GM18907 (cell line): ENCODE results near the gene COL15A1.

Experiments used
- ATAC-seq: cut with Tn5 transposase; IDR thresholded peaks from one replicate; pipeline ENCODE4 v1.9.1; 2021; ENCODE audit warnings: mild to moderate bottlenecking, moderate library complexity; ENCODE audit not compliant: unreplicated experiment

COL15A1 gene

GRCh38 chr9:98944057-98944733 is 488 bp downstream of the COL15A1 start:
- ATAC-seq, result no peak

DNA sequence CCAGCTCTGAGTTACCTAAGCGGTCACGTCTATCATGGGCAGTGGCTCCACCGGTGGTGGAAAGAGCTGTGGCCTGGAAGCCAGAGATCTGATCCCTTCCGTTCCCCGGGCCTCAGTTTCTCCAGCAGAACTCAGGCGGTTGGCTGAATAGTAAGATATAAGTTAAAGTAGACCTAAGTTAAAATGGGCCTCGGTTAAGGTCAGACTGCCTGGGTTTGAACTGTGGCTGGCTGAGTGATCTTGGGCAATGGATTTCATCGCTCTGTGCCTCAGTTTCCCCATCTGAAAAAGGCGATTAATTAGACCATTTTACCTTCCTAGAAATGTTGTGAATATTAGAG is 997 bp downstream of the COL15A1 start:
- no peak for ATAC-seq

- ATAC-seq, result no peak
These were observed 5.9 kb downstream of the COL15A1 start for GRCh38 chr9:98949565-98949964.

- ATAC-seq, result no peak
These were observed 6.6 kb downstream of the COL15A1 start for GRCh38 chr9:98950262-98950661.

DNA sequence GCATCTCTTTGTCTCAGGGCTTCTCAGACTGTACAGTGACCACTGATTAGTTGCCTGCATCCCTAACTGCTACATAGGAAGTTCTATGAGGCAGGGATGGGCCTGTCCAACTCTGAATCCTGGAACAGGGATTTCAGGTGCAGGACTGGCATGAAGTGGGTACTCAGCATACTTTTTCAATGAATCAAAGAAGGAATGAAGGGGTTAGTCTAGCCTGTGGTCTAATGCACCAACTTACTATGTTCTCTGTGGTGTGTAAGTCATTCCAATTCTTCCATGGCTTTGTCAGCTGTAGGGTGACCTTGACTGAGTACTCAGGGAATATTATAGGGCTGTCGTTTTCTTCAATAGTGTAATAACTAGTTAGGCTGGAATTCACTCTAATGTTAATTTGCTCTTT is 8.3 kb downstream of the COL15A1 start:
- ATAC-seq, result no peak

GRCh38 chr9:98953581-98954243 is 10.0 kb downstream of the COL15A1 start:
- no peak for ATAC-seq

DNA sequence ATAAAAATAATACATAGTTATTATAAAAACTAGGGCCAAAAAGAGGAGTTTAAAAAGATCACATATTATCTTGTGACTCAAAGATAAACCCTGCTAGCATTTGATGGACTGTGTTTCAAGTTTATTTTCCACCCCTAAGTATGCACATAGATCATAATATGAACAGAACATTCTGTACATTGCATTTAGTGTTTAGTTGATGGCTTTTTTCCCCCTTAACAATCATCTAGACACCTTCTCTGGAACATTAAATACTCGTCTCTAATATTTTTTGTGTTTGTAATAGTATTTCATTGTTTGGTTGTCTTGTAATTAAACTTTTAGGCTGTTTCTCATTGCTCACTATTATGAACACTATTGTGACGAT is 10.5 kb downstream of the COL15A1 start:
- no peak for ATAC-seq

DNA sequence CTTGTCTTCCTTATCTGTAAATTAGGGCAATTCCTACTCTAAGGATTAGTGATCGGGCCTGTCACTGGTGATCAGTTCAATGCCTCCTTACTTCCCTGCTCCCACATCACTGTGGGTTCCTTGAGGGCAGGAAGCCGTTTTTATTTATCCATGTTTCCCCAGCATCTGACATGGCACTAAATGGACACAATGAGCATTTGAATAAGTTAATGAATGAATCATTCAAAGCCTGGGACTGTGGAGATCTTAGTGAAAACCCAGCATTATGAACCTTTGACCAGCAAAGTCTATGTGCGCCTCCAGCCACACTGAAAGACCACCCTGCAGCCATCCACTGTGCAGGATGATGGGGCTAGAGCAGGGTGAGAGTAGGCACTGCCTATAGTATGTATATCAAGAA is 11.6 kb downstream of the COL15A1 start:
- no peak for ATAC-seq

GRCh38 chr9:98957826-98958225 is 14.1 kb downstream of the COL15A1 start:
- ATAC-seq, result no peak

- ATAC-seq, result no peak
These were observed 14.7 kb downstream of the COL15A1 start for GRCh38 chr9:98958271-98958984.

DNA sequence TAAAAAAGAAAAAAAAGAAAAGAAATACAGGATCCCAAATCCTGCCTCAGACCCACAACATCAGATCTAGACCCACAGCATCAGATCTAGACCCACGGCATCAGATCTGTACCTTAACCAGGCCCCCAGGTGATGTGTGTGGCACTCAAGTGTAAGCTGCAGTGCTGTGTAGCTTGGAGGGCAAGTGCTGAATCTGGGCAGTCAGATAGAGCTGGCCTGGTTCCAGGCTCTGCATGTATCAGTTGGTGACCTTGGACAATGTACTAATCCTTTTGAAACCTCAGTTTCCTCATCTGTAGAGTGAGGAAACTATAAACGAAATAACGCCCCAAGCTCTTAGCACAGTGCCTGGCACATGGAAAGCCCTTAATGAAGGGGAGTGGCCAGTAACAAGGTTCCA is 16.7 kb downstream of the COL15A1 start:
- no peak for ATAC-seq

DNA sequence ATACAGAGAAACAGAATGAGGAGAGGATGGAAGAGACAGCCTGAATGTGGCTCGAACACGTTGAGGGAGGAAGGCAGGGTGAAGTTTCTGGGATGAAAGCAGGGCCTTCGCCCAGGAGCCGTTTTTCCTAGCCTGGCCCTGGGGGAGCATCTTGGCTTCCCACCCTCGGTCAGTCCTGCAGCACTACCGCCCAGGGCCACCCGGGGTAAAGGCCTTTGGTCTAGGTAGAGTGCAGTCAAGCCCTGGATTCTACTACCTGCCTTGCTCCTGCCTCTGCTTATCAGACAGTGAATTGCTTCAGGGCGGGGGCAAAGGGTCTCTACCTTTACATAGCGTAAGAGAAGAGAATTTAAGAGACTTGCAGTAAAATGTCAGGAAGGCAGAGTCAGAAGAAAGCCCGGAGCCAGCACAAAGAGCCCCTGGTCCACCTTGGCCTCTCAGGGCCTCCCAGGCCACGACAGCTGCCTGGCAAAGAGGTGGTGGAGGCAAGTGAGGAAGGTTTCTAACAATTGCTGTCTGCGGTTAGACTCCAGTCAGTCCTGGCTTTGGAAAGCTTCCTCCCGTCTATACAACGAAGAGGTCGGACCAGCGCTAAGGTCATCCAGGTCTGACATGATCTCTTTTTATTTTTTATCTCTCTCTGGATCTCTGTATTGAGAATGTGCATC is 17.9 kb downstream of the COL15A1 start:
- no peak for ATAC-seq

DNA sequence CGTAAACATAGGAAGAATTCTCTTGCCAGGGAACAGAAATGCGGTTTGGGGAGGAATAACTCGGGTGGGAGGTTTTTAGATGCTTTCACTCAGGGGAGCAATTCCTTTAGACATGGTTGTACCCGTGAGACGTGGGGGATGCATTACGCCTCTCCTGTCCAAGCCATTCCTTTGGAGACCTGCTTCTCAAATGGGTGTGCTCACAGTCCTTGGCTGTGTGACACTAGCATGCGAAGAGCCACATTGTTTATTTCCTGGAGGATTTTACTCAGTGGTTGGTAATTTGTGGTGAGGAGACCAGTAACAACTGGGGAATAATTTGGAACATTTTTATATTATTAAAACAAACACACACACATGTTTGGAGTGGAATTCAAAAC is 18.5 kb downstream of the COL15A1 start:
- ATAC-seq, result no peak

DNA sequence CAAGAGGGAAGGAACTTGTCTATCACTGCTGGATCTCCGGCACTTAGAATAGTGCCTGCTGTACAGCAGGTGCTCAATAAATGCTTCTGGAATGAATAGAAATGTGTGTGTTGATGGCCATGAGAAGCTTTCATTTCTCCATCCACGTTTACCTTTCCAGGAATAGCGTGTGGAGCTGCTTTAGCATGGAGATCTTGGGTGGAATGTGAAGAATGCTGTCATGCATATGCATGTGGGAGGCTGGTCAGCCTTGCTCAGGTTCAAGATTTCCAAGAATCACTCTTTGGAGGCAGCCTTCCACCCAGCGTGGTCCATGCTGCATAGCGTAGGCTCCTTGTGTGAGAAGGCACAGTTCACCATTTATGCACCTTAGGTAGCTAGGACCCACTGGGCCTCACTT is 19.2 kb downstream of the COL15A1 start:
- no peak for ATAC-seq

DNA sequence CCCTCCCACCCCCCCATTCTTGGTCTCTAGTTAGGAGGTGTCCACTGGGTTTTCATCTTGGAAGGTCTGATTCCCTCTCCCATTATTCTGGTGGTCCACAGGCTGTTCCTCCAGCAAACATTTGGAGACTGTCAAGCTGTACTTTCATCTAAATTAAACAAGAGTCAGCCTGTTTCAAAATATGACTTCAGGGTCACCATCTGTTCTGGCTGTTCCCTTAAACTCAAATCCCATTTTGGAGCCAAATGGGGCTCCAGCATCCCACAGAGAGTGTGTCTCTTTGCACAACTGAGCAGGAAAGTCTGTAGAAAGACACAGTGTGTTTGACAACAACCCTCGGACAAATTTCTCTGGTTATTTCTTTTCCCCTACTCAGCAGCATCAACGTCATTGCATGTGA is 20.5 kb downstream of the COL15A1 start:
- no peak for ATAC-seq

GRCh38 chr9:98964911-98965336 is 21.2 kb downstream of the COL15A1 start:
- ATAC-seq, result no peak

DNA sequence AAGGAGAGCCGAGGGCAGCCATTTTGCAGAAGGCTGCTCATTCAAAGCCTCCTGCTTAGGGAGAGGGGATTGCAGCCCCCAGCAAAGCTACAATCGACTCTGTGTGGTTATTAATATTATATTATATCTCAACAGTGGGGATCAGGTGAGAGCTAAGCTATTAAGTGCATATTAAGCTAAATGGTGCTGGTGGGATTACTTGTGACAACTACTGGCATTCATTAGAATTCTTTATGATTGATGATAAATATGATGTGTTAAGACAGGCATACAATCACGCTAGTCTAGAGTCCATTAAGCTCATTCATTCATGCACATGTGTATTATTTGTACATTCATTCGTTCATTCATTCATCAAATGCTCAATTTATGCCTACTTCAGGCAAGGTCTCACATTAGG is 23.0 kb downstream of the COL15A1 start:
- no peak for ATAC-seq

- no peak for ATAC-seq
These were observed 23.6 kb downstream of the COL15A1 start for GRCh38 chr9:98967257-98967656.

DNA sequence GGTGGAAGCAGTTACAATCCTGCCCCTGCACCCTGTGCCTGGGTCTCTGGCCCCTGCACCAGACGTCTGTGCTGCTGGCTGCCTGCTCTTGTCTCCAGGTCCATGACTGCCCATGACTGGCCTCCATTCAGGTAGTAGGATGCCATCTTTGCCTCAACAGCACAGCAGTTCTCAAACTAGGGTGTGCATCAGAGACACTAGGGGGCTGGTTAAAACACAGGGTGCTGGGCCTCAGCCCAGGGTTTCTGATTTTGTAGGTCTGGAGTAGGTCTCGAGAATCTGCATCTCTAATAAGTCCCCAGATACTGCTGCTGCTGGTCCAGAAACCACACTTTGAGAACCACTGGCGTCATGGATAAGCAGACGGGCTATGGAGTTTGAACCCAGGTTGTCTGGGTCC is 24.0 kb downstream of the COL15A1 start:
- ATAC-seq, result no peak

DNA sequence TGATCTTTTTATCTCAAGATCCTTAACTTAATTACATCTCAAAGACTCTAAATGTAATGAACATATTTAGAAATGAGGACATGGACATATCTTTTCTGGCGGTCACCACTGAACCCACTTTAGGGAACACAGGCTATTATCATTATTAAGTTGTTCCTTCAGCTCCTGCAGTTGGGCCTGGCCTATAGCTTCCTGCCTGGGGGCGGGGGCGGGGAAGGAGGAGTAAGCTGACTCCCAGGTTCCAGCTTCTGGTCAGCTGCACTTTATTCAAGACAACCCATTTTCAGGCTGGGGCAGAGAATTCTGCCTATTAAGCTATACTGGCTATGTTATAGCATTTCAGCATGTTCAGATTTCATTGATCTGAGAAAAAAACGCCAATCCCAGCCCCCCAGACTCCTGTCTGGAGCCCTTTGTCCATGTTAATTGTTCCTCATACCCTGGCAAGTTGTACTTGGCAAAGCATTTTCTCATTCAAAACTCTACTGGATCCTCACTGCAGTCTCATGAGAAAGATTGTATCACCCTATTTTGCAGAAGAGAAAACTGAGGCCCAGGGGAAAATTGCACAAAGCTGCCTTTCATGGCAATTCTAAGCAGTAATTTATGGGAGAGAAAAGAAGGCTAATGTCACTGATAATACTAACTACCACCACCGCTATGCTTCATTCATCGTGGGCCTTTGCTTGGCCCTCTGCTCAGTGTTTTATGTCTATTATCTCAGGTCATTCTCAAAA is 25.1 kb downstream of the COL15A1 start:
- ATAC-seq, result no peak

- ATAC-seq, result no peak
These were observed 26.9 kb downstream of the COL15A1 start for GRCh38 chr9:98970532-98971041.
